Fibroblast of villous mesenchyme (primary cell): ENCODE data around the gene B3GNT2. TPM values are rescaled to one million over a fixed set of nuclear protein-coding genes. Genes with fewer than 3 reads are reported as not detected.
"Not testable (repeated sequence)": the region's sequence is repeated elsewhere in the genome, so short reads cannot be mapped to it uniquely, and the experiment has no call there.

Source experiments
- DNase-seq: peaks from one replicate; pipeline ENCODE4 v3.0.0-alpha.2; 2010; ENCODE audit warnings: low read depth
- H3K4me3 ChIP-seq: 2 replicates; pipeline ENCODE4 v1.5.1; 2011; ENCODE audit warnings: low read depth, mild to moderate bottlenecking, low read length
- total RNA-seq: library from RNA; depleted of rRNA; stranded (reverse); fragments of >200 nt; gene quantifications from 2 replicates; pipeline ENCODE4 v1.2.3, GENCODE V29; 2012
- TF ChIP-seq, protein P1 (sequence below): IDR thresholded peaks from 2 replicates; pipeline ENCODE4 v1.5.1; 2012; ENCODE audit warnings: low read depth, mild to moderate bottlenecking, low read length; ENCODE audit not compliant: insufficient read depth

B3GNT2 gene
- total RNA-seq, 1 donor = 26.3 TPM

DNA sequence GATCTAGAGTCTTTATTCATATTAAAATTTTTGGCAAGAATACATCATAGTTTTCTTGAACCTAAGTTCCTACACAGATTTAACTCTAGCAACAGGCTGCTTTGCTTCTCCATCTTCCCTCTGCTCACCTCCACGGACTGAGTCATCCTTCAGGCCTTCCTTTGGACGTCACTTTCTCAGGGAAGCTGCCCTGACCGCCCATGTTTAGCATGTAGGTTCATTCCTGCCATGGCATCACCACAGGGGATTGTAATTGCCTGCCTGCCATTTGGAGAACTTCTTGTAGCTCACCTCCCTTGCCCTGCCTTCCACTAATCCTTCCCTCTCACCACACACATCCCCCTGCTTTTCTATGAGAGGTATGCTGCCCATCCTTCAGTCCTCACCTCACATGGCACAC lies 43.9 kb upstream of the B3GNT2 start:
- DNase-seq = no peak
- TF ChIP-seq, protein P1, sequence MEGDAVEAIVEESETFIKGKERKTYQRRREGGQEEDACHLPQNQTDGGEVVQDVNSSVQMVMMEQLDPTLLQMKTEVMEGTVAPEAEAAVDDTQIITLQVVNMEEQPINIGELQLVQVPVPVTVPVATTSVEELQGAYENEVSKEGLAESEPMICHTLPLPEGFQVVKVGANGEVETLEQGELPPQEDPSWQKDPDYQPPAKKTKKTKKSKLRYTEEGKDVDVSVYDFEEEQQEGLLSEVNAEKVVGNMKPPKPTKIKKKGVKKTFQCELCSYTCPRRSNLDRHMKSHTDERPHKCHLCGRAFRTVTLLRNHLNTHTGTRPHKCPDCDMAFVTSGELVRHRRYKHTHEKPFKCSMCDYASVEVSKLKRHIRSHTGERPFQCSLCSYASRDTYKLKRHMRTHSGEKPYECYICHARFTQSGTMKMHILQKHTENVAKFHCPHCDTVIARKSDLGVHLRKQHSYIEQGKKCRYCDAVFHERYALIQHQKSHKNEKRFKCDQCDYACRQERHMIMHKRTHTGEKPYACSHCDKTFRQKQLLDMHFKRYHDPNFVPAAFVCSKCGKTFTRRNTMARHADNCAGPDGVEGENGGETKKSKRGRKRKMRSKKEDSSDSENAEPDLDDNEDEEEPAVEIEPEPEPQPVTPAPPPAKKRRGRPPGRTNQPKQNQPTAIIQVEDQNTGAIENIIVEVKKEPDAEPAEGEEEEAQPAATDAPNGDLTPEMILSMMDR = no peak
- H3K4me3 ChIP-seq = no peak overlapping the region

DNA sequence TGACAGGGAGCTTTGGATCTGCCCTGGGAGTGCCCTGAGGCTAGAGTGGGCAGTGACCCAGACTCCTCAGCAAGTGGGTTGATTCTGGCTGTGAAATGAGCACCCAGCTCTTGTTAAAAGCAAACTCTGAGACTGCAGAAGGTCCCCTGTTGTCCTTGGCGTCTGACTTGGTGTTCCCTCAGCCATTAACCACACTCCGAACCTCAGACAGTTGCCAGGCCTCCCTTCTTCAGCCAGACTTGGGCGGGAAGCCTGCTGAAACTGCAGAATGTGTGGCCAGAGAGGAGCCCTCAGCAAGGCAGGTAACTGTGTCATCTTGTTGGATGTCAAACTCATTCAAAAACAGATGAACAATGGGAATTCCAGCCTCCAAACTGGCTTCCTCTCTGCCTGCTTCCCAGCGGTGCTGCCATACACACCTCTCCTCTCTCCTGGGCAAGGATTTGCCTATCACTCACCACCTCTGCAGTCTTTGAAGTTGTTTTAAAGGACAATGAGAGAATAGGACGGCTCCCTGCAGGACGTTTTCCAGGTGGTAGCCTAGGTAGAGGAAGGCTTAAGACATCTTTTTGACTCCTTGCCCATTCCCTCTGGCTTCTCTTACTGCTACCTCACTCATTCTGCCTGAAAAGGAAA lies 38.9 kb upstream of the B3GNT2 start:
- no peak overlapping the region for H3K4me3 ChIP-seq
- TF ChIP-seq, protein P1 = no peak
- DNase-seq = no peak

DNA sequence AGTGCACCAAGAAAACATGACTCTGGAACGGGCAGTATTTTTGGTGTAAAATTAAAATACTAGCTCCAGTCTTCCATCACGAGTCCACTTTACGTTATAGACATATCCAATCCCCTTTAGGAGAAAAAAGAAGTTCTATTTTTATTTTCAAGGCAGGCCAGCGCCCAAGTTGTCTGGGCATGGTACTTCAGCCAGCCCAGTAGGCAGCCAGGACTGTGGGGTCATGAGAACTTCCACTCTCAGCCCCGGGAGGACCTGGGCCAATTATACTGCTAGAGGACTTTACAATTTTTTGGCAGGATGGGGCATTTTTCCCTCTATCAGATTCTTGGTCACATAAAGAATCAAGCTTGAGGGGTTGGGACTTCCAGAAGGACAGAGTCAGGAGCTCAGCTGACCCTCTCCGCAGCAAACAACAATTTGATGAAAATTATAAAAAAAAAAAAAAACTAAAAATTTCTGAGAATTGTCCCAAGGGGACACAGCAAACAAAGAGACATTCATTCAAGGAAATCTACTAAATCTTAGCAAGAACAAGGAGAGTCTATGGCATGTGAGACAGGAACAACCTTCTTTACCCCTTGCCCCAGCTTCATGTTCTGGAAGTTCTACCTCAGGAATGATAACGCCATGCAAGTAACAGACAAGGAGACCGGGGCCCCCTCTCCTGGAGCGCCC lies 37.3 kb upstream of the B3GNT2 start:
- DNase-seq = no peak
- TF ChIP-seq, protein P1 = no peak
- H3K4me3 ChIP-seq = no peak overlapping the region

DNA sequence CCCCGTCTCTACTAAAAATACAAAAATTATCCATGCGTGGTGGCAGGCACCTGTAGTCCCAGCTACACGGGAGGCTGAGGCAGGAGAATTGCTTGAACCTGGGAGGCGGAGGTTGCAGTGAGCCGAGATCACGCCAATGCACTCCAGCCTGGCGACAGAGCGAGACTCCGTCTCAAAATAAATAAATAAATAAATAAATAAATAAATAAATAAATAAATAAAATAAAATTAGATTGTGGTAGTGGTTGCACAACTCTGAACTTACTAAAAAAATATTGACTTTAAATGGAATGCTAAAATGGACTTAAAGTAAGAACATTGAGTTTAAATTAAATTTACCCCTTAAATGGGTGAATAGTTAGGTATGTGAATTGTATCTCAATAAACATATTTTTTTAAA lies 35.2 kb upstream of the B3GNT2 start:
- not testable (repeated sequence) for DNase-seq, H3K4me3 ChIP-seq

DNA sequence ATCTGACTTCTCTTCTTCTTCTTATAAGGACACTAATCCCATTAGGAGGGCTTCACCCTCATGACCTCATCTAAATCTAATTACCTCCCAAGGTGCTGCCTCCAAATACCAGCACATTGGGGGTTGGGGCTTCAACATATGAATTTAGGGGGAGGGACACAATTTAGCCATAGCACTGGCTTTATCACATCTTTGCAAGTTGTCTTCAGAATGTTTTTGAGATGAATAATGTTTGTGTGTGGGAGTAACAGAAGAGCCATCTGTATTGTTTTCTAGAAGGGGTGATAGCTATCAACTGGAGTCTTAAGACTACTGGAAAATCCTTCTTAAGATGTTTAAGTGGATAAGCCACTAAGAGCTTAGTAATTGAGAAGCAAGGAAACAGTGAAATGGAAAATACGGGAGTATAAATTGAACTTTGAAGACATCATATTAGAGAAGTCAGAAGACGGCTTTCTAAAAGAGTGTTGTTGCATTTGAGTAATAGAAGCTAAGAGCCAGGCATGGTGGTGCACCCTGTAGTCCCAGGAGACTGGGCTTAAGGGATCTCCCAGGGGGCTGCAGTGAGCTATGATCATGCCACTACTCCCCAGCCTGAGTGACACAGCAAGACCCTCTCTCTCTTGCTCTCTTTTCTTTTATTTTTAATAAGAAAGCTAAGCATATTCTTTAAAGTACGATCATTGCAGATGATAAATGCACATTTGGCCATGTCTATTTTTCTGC lies 32.6 kb upstream of the B3GNT2 start:
- DNase-seq = peak; percentile 28
- H3K4me3 ChIP-seq = no peak overlapping the region
- TF ChIP-seq, protein P1 = no peak

DNA sequence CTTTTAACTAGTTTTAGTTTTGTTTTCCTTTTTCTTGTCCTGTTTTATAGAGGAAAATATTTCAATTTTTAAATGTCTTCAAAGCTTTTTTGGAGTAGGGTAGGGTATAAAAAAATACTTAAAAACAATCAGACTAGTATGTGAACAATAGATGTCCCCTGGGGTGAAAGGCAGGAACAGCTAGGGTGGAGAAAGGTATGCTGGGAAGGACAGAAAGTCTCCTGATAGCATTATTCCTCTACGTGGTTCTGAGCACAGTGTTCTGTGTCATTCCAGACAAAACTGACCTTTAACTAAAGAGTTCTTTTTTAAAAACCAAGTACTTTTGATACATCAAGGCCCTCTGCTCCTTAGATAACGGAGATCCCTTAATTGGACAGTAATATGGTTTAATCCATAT lies 32.1 kb upstream of the B3GNT2 start:
- no peak overlapping the region for H3K4me3 ChIP-seq
- TF ChIP-seq, protein P1 = no peak
- DNase-seq = no peak

DNA sequence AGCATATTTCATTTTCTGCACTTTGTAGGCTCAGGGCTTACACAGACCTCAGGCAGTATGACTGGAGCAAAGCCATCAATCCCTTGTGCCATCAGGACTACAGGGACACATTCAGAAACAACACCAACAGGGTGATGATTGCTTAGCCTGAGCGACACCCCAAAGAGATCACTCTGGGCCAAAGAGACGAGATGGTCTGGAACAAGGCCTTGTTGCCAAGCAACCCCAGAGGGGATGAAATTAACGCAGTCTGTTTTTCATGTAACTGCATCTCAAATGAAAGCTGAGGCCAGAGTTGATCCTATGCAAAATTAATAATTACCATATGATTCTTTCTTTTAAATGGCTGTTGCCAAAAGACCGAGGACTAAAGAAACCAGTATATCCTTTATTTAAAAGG lies 20.2 kb upstream of the B3GNT2 start:
- TF ChIP-seq, protein P1 = no peak

More for the DNA sequence above, 20.2 kb upstream of the B3GNT2 start:
- no peak for DNase-seq
- no peak overlapping the region for H3K4me3 ChIP-seq
